Activated CD4-positive, alpha-beta T cell treated with anti-CD3 and anti-CD28 coated beads, Interleukin-2, Interleukin-6, amounts not matched to agents 100 ng/mL and 50 ng/mL, durations not matched to agents 16 hours and 8 hours (primary cell): ENCODE data around the gene MRPL44.

Experiments
- DNase-seq: peaks from one replicate; pipeline ENCODE4 v3.0.0-alpha.2; 2020

Gene MRPL44

GRCh38 chr2:223957092-223957851, at the start of gene MRPL44:
Gene MRPL44, plus strand, starts transcription at chr2:223957463. Its CDS starts 10 bp downstream, at chr2:223957473.
- peak; percentile 97 for DNase-seq

GRCh38 chr2:223908304-223908998, 48.8 kb upstream of the MRPL44 start:
- no peak for DNase-seq

GRCh38 chr2:223909001-223909741, 48.1 kb upstream of the MRPL44 start:
- no peak for DNase-seq

- no peak for DNase-seq
Observed at GRCh38 chr2:223914324-223914723, 42.9 kb upstream of the MRPL44 start.

- no peak for DNase-seq
Observed at GRCh38 chr2:223915071-223915470, 42.2 kb upstream of the MRPL44 start.

GRCh38 chr2:223916181-223916920, 40.9 kb upstream of the MRPL44 start:
- no peak for DNase-seq

- no peak for DNase-seq
Observed at GRCh38 chr2:223918671-223919134, 38.6 kb upstream of the MRPL44 start.

- no peak for DNase-seq
Observed at GRCh38 chr2:223920109-223920508, 37.2 kb upstream of the MRPL44 start.

GRCh38 chr2:223921204-223921603, 36.1 kb upstream of the MRPL44 start:
- DNase-seq, result no peak

GRCh38 chr2:223922308-223922707, 35.0 kb upstream of the MRPL44 start:
- no peak for DNase-seq

GRCh38 chr2:223923976-223924375, 33.3 kb upstream of the MRPL44 start:
- DNase-seq, result no peak

- DNase-seq, result no peak
Observed at GRCh38 chr2:223925106-223925505, 32.2 kb upstream of the MRPL44 start.

GRCh38 chr2:223928113-223929006, 28.9 kb upstream of the MRPL44 start:
- DNase-seq, result no peak

- DNase-seq, result peak; percentile 64
Observed at GRCh38 chr2:223929571-223930102, 27.6 kb upstream of the MRPL44 start.

GRCh38 chr2:223930103-223930976, 26.9 kb upstream of the MRPL44 start:
- no peak for DNase-seq

GRCh38 chr2:223932816-223933800, 24.2 kb upstream of the MRPL44 start:
- no peak for DNase-seq

GRCh38 chr2:223934870-223935269, 22.4 kb upstream of the MRPL44 start:
- no peak for DNase-seq

GRCh38 chr2:223935459-223936125, 21.7 kb upstream of the MRPL44 start:
- DNase-seq, result no peak
